ENCODE measurements around the gene CYP11A1.

- TF ChIP-seq CTCF (conservative IDR thresholded peaks at IDR 0.05; ENCODE audit: low read length) (no peak), EZH2phosphoT487 (IDR thresholded peaks at IDR 0.05; ENCODE audit: borderline replicate concordance) (no peak)
Measured at GRCh38 chr15:74330861-74331408, 36.5 kb downstream of the CYP11A1 start.
